GM18499 (cell line): ENCODE results near the gene TMEM215.

ENCODE experiments used
- ATAC-seq: cut with Tn5 transposase; IDR thresholded peaks from one replicate; pipeline ENCODE4 v1.9.1; 2021; ENCODE audit warnings: moderate number of reproducible peaks; ENCODE audit not compliant: insufficient read depth, unreplicated experiment

TMEM215 gene

DNA sequence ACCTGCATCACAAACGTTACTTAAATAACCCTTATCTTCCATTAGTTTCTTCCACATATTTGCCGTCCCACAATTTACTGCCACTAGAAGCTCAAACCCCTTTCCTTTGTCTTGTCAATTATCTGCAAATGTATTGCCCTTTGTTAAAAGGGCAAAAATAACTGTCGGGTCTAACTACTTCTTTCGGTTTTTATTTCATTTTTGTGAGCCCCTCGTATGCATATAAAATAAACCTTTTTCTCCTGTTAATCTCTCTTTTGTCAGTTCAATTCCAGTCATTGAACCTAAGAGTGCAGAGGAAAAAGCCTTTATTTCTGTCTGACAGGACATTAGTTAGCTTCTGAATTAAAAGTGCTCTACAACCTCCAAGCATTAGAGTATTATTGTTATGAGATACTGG lies 45.5 kb downstream of the TMEM215 start:
- no peak for ATAC-seq

DNA sequence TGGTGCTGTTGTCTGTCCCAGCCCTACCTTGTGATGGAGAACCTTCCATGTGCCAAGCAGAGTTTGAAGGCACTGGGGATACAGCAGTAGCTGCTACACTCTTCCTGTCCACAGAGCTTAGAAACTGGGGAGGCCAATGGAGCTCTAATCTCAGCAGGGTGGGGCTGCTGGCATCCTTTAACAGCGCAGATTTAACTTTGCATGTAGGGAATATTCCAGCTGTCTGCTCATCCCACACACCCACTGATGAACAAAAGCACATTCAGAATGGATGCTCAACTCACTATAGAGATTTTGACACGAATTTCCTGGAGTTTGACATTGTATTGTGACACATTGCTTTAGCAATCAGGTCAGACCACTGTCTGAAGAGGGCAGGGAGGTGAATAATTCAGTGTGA lies 49.0 kb downstream of the TMEM215 start:
- ATAC-seq, result no peak
